Breast epithelium (tissue), 3 donors: ENCODE results near the gene FCRL3.

ENCODE experiments used
- CTCF ChIP-seq, 3 donors: fragments of 450-650 bp; IDR thresholded peaks; one replicate each; pipeline ENCODE4 v1.5.1; 2016 to 2017; ENCODE audit warnings: antibody characterized with exemption in 3 of 3, mild to moderate bottlenecking in 3 of 3, moderate library complexity in 3 of 3
- POLR2AphosphoS5 ChIP-seq, 3 donors: sonication (generic); formaldehyde crosslinking; IDR thresholded peaks; one replicate each; pipeline ENCODE4 v1.6.1; 2017; ENCODE audit warnings: antibody characterized with exemption in 3 of 3

- TF ChIP-seq POLR2AphosphoS5 (IDR thresholded peaks at IDR 0.05) (no peak), CTCF (IDR thresholded peaks at IDR 0.05) (no peak)
Observed at GRCh38 chr1:157646144-157646543, 54.4 kb downstream of the FCRL3 start.
